Measurements from ENCODE around the gene FOXO3.
"Not testable (repeated sequence)": the region's sequence is repeated elsewhere in the genome, so short reads cannot be mapped to it uniquely, and the experiment has no call there.

The FOXO3 gene

GRCh38 chr6:108559884-108560462 lies 744 bp upstream of the FOXO3 start:
- H3K4me3 ChIP-seq (ENCODE audit: control insufficient read depth, low read depth, low read length), result peak overlapping the region; percentile 82
- DNase-seq (ENCODE audit: low read depth), result no peak
- no peak for TF ChIP-seq CTCF (IDR thresholded peaks at IDR 0.05; ENCODE audit: control insufficient read depth, insufficient read depth, low read depth, low read length, missing control alignments)

GRCh38 chr6:108561309-108561647 lies 561 bp downstream of the FOXO3 start:
- H3K4me3 ChIP-seq (ENCODE audit: control insufficient read depth, low read depth, low read length), result peak overlapping the region; percentile 97
- not testable (repeated sequence) for DNase-seq (ENCODE audit: low read depth)

- no peak for TF ChIP-seq CTCF (IDR thresholded peaks at IDR 0.05; ENCODE audit: control insufficient read depth, insufficient read depth, low read depth, low read length, missing control alignments)
- H3K4me3 ChIP-seq (ENCODE audit: control insufficient read depth, low read depth, low read length), result peak overlapping the region; percentile 97
- no peak for DNase-seq (ENCODE audit: low read depth)
These were observed 1.2 kb downstream of the FOXO3 start for GRCh38 chr6:108561742-108562502.

GRCh38 chr6:108562503-108562993 lies 1.8 kb downstream of the FOXO3 start:
- no peak for DNase-seq (ENCODE audit: low read depth)
- H3K4me3 ChIP-seq (ENCODE audit: control insufficient read depth, low read depth, low read length), result peak overlapping the region; percentile 97

GRCh38 chr6:108563292-108563691 lies 2.6 kb downstream of the FOXO3 start:
- DNase-seq (ENCODE audit: low read depth), result no peak
- H3K4me3 ChIP-seq (ENCODE audit: control insufficient read depth, low read depth, low read length), result peak overlapping the region; percentile 97
- TF ChIP-seq CTCF (IDR thresholded peaks at IDR 0.05; ENCODE audit: control insufficient read depth, insufficient read depth, low read depth, low read length, missing control alignments), result no peak

More at GRCh38 chr6:108562503-108562993, 1.8 kb downstream of the FOXO3 start:
- TF ChIP-seq CTCF (IDR thresholded peaks at IDR 0.05; ENCODE audit: control insufficient read depth, insufficient read depth, low read depth, low read length, missing control alignments), result no peak

GRCh38 chr6:108564178-108564577 lies 3.5 kb downstream of the FOXO3 start:
- no peak overlapping the region for H3K4me3 ChIP-seq (ENCODE audit: control insufficient read depth, low read depth, low read length)
- TF ChIP-seq CTCF (IDR thresholded peaks at IDR 0.05; ENCODE audit: control insufficient read depth, insufficient read depth, low read depth, low read length, missing control alignments), result no peak
- peak; percentile 95 for DNase-seq (ENCODE audit: low read depth)

GRCh38 chr6:108565091-108565766 lies 4.5 kb downstream of the FOXO3 start:
- no peak overlapping the region for H3K4me3 ChIP-seq (ENCODE audit: control insufficient read depth, low read depth, low read length)
- TF ChIP-seq CTCF (IDR thresholded peaks at IDR 0.05; ENCODE audit: control insufficient read depth, insufficient read depth, low read depth, low read length, missing control alignments), result no peak

More at GRCh38 chr6:108565091-108565766, 4.5 kb downstream of the FOXO3 start:
- no peak for DNase-seq (ENCODE audit: low read depth)

Data from AG09309 (cell line).